Esophagus squamous epithelium (tissue), 4 donors: ENCODE results near the gene CAV3.

ENCODE experiments used
- CTCF ChIP-seq, 6 experiments: fragments of 450-650 bp in 4 of 6; fragments of 200-600 bp in 2 of 6; sonication (generic) in 2 of 6; IDR thresholded peaks; one replicate each; pipeline ENCODE4 v1.5.1; 2016 to 2019; ENCODE audit warnings: antibody characterized with exemption in 6 of 6, mild to moderate bottlenecking in 4 of 6, moderate library complexity in 4 of 6
- POLR2A ChIP-seq, 4 donors: fragments of 450-650 bp; IDR thresholded peaks; one replicate each; pipeline ENCODE4 v1.6.1; 2017; ENCODE audit warnings: antibody characterized with exemption in 4 of 4, mild to moderate bottlenecking in 4 of 4, moderate library complexity in 3 of 4

GRCh38 chr3:8755564-8756237 is 22.1 kb downstream of the CAV3 start:
- peak in 1 of 6 experiments; percentile 29 for TF ChIP-seq CTCF (IDR thresholded peaks at IDR 0.05)
- TF ChIP-seq POLR2A (IDR thresholded peaks at IDR 0.05): no peak
